ENCODE data around the gene FBXO10. TPM values are rescaled to one million over a fixed set of nuclear protein-coding genes. Genes with fewer than 3 reads are reported as not detected.

FBXO10 gene
- total RNA-seq, 4 donors from 2014 or later: 7.3 to 16.2 (median 9.2) TPM

DNA sequence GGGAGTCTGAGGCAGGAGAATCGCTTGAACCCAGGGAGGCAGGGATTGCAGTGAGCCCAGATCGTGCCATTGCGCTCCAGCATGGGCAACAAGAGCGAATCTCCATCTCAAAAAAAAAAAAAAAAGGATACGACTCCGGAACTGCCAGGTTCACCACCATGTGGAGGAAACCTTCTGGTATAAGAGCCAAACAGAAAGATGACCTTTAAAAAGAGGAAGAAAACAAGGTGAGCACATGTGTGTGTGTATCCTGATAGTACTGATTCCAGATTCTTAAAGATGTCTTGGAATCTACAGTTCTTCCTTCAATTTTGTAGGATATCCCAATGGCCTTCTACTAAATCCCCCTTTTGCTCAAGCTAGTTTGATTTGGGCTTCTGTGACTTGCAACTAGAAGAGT lies 33.7 kb downstream of the FBXO10 start:
- DNase-seq (ENCODE audit: low spot score) (no peak), ATAC-seq (ENCODE audit: low FRiP score) (no peak)
- TF ChIP-seq, protein P1, sequence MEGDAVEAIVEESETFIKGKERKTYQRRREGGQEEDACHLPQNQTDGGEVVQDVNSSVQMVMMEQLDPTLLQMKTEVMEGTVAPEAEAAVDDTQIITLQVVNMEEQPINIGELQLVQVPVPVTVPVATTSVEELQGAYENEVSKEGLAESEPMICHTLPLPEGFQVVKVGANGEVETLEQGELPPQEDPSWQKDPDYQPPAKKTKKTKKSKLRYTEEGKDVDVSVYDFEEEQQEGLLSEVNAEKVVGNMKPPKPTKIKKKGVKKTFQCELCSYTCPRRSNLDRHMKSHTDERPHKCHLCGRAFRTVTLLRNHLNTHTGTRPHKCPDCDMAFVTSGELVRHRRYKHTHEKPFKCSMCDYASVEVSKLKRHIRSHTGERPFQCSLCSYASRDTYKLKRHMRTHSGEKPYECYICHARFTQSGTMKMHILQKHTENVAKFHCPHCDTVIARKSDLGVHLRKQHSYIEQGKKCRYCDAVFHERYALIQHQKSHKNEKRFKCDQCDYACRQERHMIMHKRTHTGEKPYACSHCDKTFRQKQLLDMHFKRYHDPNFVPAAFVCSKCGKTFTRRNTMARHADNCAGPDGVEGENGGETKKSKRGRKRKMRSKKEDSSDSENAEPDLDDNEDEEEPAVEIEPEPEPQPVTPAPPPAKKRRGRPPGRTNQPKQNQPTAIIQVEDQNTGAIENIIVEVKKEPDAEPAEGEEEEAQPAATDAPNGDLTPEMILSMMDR (IDR thresholded peaks at IDR 0.05): no peak

DNA sequence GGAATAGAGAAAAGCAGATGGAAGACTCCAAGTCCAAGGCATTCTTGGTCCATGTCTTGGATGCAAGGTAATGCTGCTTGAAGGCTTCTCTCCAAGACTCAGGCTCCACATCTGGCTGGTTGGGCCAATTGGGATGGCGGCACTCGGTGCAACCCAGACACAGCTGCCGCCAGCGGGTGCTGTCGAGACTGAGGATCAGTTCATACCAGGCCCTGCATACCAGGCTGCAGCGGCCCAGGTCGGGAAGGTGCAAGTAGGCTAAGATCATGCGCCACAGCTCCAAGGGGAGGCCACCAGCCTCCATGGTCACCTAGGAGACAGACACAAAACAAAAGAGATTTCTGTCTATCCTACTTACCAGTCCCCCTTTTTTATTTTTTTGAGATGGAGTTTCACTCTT lies 34.7 kb downstream of the FBXO10 start:
- TF ChIP-seq, protein P1 (IDR thresholded peaks at IDR 0.05): no peak
- no peak for DNase-seq (ENCODE audit: low spot score)
- ATAC-seq (ENCODE audit: low FRiP score): no peak

DNA sequence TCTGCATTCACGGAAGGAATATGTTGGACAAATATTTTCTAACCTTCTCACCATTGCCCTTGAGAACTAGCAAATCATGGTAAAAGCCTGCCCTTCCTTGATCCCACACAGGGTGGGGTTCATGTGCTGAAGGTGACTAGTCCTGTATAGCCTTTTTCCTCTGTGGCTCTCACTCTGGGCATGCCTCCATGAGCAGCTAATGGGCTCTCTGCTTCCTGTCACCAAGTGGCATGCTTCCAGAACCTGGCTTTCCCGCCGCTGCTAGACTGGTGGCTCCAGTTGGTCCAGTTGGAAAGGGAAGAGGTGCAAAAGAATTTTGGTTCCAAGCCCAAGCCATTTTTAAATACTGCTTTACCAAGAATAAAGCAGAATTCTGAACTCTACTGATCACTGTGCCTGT lies 35.5 kb downstream of the FBXO10 start:
- no peak for DNase-seq (ENCODE audit: low spot score)

DNA sequence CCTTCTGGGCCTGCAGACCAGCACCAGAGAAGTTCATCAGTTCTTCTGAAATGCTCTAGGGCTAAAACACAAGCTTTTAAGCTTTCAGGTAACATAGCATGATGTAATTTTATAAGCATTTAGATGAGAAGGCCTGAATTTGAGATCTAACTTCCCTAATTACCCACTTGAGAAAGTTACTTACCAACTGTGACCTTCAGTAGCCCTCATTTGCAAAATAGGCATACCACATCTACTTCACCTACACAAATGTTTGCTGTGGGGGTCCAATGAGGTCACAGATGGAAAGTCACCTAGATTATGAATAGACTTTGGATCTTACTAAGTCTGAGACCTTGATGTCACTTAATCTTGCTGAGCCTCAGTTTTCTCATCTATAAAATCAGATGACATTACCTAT lies 36.5 kb downstream of the FBXO10 start:
- DNase-seq (ENCODE audit: low spot score) (no peak), ATAC-seq (ENCODE audit: low FRiP score) (no peak)
- TF ChIP-seq, protein P1 (IDR thresholded peaks at IDR 0.05): no peak

More for the DNA sequence above, 35.5 kb downstream of the FBXO10 start:
- no peak for ATAC-seq (ENCODE audit: low FRiP score)
- TF ChIP-seq, protein P1 (IDR thresholded peaks at IDR 0.05): no peak

DNA sequence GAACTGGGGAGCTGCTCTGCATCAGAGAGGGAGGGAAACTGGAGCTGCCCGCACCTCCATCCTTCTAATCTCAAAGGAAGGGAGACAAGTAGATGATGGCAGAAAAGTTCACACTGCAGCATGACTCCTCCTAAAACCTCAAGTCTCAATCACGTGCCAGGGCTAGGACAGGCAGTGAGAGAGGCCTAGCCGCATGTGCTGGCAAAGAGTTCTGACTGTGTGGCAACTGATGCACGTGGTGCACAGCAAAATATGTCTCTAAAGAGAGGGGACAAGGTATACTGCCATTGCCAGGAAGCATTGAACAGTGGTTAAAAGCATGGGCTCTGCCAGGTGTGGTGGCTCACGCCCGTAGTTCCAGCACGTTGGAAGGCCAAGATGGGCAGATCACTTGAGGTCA lies 38.1 kb downstream of the FBXO10 start:
- DNase-seq (ENCODE audit: low spot score) (no peak), ATAC-seq (ENCODE audit: low FRiP score) (no peak)
- TF ChIP-seq, protein P1 (IDR thresholded peaks at IDR 0.05): no peak

DNA sequence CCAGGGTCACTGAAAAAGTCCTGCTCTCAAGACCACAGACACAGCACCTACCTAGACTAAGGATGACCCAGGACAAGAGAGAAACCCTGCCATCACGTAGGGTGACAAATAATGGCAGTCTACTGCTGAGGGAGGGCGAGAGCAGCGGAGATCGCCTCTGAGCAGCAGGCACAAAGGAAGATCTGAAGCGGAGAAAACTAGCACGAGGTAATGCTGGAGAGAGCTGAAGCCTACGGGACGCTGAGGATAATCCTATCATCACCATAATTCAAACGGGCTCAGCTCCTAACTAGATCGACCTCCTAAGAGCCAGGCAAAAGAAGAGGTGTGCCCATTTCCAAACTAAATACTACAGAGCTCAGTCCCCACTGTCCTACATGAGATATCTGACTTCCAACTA lies 41.3 kb downstream of the FBXO10 start:
- DNase-seq (ENCODE audit: low spot score): no peak
- ATAC-seq (ENCODE audit: low FRiP score): no peak
- TF ChIP-seq, protein P1 (IDR thresholded peaks at IDR 0.05): no peak

DNA sequence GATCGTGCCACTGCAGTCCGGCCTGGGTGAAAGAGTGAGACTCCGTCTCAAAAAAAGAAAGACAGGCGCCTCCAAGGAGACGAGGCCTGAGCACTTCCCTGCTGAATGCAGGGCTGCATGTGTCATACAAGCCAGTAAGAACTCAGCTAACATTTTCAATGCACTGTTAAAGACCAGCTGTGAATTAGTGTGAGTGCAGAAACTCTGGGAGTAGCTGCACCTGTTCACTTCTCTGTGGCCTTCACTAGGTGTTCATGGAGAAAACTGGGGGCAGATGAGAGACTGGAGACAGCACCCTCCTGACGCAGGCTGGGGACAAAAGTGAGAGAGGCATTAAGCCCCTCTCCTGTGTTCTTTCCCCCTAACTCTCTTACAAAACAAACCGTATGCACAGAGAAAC lies 41.8 kb downstream of the FBXO10 start:
- DNase-seq (ENCODE audit: low spot score) (no peak), ATAC-seq (ENCODE audit: low FRiP score) (no peak)
- TF ChIP-seq, protein P1 (IDR thresholded peaks at IDR 0.05): no peak
